ENCODE data around the gene PPP1R18.
A peak's percentile ranks its signal among the peaks of the same experiment; 100 is the strongest.
"Not testable (repeated sequence)": the region's sequence is repeated elsewhere in the genome, so short reads cannot be mapped to it uniquely, and the experiment has no call there.

The PPP1R18 gene

DNA sequence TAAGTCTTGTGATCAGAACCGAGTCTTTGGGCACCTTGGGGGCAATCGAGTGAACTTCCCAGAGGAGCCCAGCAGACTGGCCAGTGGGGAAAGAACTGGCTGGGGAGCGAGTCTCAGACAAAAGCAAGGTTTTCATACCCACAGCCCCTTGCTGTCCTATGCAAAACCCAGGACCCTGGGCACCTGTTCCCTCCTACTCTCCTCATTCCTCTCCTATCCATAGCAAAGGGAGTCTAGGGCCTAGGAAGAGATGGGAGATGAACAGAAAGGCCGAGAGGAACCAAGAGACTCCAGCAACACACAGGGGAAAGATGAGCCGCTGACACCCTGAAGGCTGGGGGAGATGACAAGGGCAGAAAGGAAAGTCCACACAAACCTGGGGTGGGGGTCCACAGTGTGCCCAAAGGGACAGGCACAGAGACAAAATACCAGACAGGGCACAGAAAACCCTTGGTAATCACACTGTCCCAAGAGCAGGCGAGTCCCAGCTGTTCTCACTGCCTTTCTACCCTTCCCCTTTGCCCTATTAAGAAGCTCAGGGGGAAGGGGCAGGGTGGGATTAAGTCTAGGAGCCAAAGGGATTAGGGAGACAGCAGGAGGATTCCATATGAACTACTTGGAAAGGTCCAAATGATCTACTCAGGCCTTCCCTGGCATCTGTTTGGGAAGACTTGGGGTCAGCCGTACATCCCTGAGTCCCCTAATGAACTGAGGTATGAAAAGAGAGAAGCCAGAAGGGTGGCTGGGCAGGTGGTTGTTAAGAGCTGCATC lies 6.5 kb downstream of the PPP1R18 start:
- peak overlapping the region; percentile 7 for H3K4me3 ChIP-seq (ENCODE audit: low read depth, low read length)
- no peak for DNase-seq (ENCODE audit: low read depth)
- TF ChIP-seq, protein P1, sequence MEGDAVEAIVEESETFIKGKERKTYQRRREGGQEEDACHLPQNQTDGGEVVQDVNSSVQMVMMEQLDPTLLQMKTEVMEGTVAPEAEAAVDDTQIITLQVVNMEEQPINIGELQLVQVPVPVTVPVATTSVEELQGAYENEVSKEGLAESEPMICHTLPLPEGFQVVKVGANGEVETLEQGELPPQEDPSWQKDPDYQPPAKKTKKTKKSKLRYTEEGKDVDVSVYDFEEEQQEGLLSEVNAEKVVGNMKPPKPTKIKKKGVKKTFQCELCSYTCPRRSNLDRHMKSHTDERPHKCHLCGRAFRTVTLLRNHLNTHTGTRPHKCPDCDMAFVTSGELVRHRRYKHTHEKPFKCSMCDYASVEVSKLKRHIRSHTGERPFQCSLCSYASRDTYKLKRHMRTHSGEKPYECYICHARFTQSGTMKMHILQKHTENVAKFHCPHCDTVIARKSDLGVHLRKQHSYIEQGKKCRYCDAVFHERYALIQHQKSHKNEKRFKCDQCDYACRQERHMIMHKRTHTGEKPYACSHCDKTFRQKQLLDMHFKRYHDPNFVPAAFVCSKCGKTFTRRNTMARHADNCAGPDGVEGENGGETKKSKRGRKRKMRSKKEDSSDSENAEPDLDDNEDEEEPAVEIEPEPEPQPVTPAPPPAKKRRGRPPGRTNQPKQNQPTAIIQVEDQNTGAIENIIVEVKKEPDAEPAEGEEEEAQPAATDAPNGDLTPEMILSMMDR (conservative IDR thresholded peaks at IDR 0.05; ENCODE audit: low read depth, low read length): no peak

DNA sequence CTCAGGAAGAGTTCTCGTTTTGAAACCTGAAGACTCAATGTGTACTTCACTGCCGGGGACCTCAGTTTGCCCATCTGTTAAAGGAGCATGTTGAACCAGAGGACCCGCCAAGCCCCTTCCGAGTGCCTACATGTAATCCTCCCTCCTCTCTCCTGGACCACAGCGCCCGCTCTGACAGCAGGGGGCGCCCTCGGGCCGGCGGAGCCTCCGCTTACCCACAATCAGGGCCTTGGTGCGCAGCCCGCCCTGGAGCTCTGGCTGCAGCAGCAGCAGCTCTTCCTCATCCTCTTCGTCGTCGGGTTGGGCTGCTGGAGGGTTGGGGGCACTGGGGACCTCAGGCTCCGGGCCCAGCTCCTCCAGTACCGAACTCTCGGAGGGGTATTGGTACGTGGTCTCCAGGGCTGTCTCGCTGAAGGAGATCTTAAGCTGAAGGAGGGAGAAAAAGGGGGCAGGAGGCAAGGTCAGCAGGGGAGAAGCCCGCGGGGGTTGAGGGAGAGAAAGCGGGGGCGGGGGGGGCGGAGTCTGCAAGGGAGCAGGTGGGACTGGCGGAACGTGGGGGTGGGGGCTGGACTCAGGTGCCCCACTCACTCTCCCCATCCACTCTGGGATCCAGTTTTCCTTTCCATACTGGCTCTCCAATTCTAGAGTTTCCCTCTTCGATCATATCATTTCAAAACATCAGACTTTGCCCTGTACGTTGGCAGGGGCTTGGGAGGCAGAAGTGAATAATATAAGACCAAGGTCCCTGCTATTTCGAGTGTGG lies 7.3 kb downstream of the PPP1R18 start:
- H3K4me3 ChIP-seq (ENCODE audit: low read depth, low read length): peak overlapping the region; percentile 41

GRCh38 chr6:30676660-30677285 lies 9.7 kb downstream of the PPP1R18 start:
- no peak for DNase-seq (ENCODE audit: low read depth)
- TF ChIP-seq, protein P1 (conservative IDR thresholded peaks at IDR 0.05; ENCODE audit: low read depth, low read length): no peak
- H3K4me3 ChIP-seq (ENCODE audit: low read depth, low read length): no peak overlapping the region

More for the DNA sequence above, 7.3 kb downstream of the PPP1R18 start:
- peak; percentile 86 for DNase-seq (ENCODE audit: low read depth)
- TF ChIP-seq, protein P1 (conservative IDR thresholded peaks at IDR 0.05; ENCODE audit: low read depth, low read length): peak; percentile 96

DNA sequence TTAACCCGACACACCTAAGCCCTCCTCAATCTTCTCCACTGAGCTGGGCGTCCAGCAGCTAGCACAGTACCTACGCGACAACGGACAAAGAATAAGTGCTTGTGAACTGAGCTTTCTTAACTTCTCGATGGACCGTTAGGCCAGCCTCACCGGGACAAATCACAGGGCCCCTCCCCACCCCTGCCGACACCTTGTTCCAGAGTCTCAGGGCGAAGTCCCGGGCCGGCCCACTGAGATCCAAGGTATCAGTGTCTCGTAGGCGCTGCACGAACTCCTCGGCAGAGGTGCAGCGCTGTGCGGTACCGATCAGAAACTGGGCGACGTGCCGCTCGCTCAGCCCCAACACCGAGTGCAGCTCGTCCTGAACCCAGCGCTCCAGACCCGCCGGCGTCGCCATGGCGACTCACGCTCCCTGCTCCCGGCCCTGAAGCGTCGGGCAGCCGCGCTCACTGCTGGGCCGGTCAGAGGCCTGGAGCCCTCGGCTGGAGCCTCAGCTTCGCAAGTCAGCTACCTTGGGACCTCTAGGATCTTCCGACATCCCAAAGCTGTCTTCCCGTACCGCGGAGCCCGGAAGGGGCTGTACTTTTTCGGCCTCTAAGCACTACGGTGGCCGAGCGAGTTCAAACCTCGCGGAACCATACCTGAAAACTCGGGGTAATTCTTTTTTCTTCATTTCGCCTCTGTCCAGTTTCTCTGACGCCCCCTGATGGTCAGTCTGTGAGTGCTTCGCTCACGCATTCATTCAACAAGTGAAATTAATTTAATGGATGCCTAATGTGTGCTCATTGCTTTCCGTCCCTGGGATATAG lies 13.8 kb downstream of the PPP1R18 start, which contains the start of gene DHX16:
DHX16 (minus strand) TSS at position 562 of the 809 bp plus-strand sequence; CDS start at position 397, 165 bp downstream.
- peak within 1 kb of the TSS; percentile 98 for H3K4me3 ChIP-seq (ENCODE audit: low read depth, low read length)
- TF ChIP-seq, protein P1 (conservative IDR thresholded peaks at IDR 0.05; ENCODE audit: low read depth, low read length): peak; percentile 85

DNA sequence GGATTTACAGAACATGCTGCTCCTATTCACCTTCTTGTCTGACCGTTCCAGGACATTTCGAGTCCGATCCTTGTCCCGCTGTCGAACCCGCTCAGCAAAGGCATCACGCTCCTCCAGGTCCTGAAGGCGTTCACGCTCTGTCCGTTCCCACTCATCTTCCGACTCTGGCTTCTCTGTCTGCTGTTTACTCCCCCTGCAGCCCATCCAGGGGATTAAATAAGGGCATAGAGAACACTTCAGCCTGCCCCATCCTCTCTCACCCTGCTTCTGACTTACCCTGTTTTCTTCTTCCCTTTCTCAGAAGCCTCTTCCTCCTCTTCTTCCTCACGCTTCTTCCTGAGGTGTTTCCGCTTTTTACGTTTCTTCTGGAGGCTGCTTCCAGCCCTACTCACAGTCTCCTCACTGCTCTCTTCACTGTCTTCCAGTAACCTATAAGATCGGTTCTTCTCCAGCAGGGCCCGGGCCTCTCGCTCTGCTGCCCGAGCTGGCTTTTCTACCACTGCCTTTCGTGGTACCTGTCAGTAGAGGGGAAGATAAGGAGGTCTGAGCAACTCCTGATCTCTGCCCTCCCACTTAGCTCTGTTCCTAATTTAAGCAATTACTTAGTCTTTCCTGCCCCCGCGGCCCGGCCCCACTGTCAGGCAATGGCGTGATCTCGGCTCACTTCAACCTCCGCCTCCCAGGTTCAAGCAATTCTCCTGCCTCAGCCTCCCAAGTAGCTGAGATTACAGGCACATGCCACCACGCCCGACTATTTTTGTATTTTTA lies 15.5 kb downstream of the PPP1R18 start:
- H3K4me3 ChIP-seq (ENCODE audit: low read depth, low read length): no peak overlapping the region
- DNase-seq (ENCODE audit: low read depth): no peak

More for the DNA sequence above, 13.8 kb downstream of the PPP1R18 start, which contains the start of gene DHX16:
- DNase-seq (ENCODE audit: low read depth): peak; percentile 99

DNA sequence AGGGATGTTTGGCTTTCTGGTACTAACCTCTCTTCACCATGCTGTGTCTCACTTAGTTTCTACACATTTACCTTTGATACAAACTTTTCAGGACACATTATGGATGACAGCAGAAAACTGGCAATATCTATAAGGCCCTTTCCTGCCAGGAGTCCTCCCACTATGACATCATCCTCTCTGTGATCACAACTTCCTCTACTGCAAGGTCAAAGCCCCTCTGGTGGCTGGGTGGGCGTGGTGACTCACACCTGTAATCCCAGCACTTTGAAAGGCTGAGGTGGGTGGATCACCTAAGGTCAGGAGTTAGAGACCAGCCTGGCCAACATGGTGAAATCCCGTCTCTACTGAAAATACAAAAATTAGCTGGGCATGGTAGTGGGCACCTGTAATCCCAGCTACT lies 20.1 kb downstream of the PPP1R18 start:
- not testable (repeated sequence) for H3K4me3 ChIP-seq (ENCODE audit: low read depth, low read length); DNase-seq (ENCODE audit: low read depth)

More for the DNA sequence above, 15.5 kb downstream of the PPP1R18 start:
- TF ChIP-seq, protein P1 (conservative IDR thresholded peaks at IDR 0.05; ENCODE audit: low read depth, low read length): peak; percentile 56

Data from choroid plexus epithelial cell (primary cell).